ENCODE measurements around the gene WDR6.
"Not testable (repeated sequence)": the region's sequence is repeated elsewhere in the genome, so short reads cannot be mapped to it uniquely, and the experiment has no call there.

WDR6 gene

GRCh38 chr3:49001155-49001554 is 6.0 kb upstream of the WDR6 start:
- TF ChIP-seq CTCF (IDR thresholded peaks at IDR 0.05; ENCODE audit: borderline replicate concordance, insufficient read depth, low read depth, low read length): no peak
- H3K4me3 ChIP-seq (ENCODE audit: low read depth, low read length): no peak overlapping the region

DNA sequence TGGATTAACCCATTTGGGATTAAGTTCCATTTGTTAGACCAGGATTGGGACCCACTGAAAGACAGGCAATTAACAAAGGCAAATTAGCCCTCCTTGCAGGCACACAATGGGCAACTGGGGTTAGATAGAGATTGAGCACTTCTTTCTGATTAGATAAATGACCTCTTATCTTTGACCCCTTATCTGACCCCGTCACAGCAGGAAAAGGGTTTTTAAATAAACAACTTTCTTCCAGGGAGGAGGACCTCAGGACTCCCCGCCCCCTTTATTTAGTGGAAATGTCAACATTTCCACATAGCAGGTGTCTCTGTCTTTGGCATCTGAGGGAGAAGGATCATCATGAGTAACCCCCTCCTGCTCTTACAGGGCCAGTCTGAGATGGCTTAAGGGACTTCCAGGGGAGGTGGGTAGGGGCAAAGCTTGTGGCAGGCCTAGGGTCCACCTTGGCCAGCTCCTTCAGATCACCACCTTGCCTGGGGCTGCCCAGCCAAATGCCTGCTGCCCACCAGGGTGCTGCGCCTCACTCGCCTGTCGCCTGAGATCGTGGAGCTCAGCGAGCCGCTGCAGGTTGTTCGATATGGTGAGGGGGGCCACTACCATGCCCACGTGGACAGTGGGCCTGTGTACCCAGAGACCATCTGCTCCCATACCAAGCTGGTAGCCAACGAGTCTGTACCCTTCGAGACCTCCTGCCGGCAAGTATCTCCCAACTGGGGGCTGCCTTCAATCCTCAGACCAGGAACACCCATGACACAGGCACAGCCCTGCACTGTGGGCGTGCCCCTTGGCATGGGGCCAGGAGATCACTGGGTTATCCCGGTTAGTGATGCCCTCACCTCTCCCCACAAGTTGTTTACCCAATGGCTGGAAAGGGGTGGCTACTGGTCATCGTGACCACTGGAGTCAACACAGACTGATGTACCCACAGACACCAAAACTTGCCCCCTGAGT is 2.6 kb upstream of the WDR6 start:
- TF ChIP-seq CTCF (IDR thresholded peaks at IDR 0.05; ENCODE audit: borderline replicate concordance, insufficient read depth, low read depth, low read length): no peak
- no peak overlapping the region for H3K4me3 ChIP-seq (ENCODE audit: low read depth, low read length)

DNA sequence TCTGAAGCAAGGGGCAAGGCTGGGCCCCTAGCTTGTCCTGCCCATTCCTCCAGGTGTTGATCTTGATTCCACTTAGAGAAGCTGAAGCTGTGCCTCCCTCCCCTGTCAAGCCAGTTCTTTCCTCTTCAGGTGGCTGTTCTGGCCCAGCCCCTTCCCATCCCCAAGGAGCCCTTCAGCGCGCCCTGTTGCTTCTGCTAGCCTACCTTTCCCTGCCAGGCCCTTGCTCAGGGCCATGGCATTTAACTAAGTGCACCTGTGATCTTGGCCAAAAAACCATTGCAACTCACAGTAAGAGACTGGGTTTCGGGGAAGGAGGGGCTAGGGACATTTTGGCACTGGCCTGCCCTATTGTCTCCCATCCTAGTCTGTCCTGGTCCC is 1.9 kb upstream of the WDR6 start:
- H3K4me3 ChIP-seq (ENCODE audit: low read depth, low read length): no peak overlapping the region
- TF ChIP-seq CTCF (IDR thresholded peaks at IDR 0.05; ENCODE audit: borderline replicate concordance, insufficient read depth, low read depth, low read length): no peak

GRCh38 chr3:49005998-49006397 is 1.2 kb upstream of the WDR6 start:
- no peak overlapping the region for H3K4me3 ChIP-seq (ENCODE audit: low read depth, low read length)
- no peak for TF ChIP-seq CTCF (IDR thresholded peaks at IDR 0.05; ENCODE audit: borderline replicate concordance, insufficient read depth, low read depth, low read length)

- TF ChIP-seq CTCF (IDR thresholded peaks at IDR 0.05; ENCODE audit: borderline replicate concordance, insufficient read depth, low read depth, low read length): no peak
- peak overlapping the region; percentile 96 for H3K4me3 ChIP-seq (ENCODE audit: low read depth, low read length)
Measured at GRCh38 chr3:49006408-49007067, 653 bp upstream of the WDR6 start.

DNA sequence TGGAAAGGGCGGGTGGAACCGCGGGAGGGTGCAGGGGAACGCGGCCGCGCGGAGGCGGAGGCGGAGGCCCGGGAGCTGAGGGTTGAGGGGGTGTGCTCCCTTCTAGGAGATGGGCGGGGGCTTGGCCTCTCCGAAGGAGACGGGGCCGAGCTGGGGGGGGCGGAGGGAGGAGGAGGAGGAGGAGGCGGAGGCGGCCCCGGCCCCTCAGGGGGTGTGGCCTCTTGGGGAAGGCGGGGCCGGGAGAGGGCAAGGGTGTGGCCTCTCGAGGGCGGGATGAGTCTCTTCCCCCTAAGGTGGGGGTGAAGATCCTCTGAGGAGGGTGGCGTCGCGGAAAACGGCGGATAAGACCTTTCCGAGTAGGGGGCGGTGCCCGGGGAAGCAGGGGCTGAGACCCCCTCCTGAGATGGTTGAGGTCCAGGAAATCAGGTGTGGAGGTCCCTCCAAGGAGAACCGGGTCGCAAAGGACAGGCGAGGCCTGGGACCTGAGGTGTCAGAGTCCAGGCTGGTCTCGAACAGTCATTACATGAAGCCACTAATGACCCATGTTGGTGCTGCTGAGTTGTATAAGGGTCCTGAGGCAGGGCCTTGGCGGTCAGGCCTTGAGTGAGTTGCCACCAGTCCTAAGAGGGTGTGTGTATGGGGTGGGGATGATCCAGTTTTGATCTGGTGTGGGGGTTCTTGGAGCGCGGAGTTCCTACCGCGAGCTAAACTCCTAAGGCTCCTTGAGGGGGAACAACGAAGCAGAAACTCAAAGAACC is 759 bp downstream of the WDR6 start:
- peak overlapping the region; percentile 96 for H3K4me3 ChIP-seq (ENCODE audit: low read depth, low read length)
- TF ChIP-seq CTCF (IDR thresholded peaks at IDR 0.05; ENCODE audit: borderline replicate concordance, insufficient read depth, low read depth, low read length): no peak

DNA sequence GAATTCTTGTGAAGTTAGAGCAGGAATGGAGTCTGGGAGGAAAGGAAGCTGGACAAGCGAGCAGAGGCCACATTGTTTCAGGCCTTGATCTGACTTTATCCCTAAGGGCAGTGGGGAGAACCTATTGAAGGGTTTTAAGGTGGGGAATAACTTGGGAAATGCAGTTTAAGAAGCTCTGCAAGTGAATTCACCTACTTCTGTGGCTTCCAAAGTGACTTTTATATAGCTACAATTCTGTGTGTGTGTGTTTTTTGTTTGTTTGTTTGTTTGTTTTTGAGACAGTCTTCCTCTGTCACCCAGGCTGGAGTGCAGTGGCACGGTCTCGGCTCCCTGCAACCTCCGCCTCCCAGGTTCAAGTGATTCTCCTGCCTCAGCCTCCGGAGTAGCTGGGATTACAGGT is 1.4 kb downstream of the WDR6 start:
- not testable (repeated sequence) for H3K4me3 ChIP-seq (ENCODE audit: low read depth, low read length)

Data from GM12875 (cell line).